Neural progenitor cell (in vitro differentiated cells): ENCODE measurements around the gene CNOT8. TPM values are rescaled to one million over a fixed set of nuclear protein-coding genes. Genes with fewer than 3 reads are reported as not detected.

Experiments used
- DNase-seq: peaks from one replicate; pipeline ENCODE4 v3.0.0-alpha.2; 2016; ENCODE audit warnings: low spot score
- H2AFZ ChIP-seq: fragments of 200-600 bp; sonication (generic); replicated peaks from 2 replicates; pipeline ENCODE4 v1.6.1; 2016; ENCODE audit warnings: antibody characterized with exemption
- H3F3A ChIP-seq: fragments of 200-600 bp; sonication (generic); 2 replicates; pipeline ENCODE4 v1.6.1; 2016; ENCODE audit warnings: antibody characterized with exemption, low read depth
- H3K27ac ChIP-seq: fragments of 200-600 bp; sonication (generic); 2 replicates; pipeline ENCODE4 v1.5.1; 2016; ENCODE audit warnings: mild to moderate bottlenecking
- H3K27me3 ChIP-seq: fragments of 200-600 bp; sonication (generic); 2 replicates; pipeline ENCODE4 v1.6.1; 2016; ENCODE audit warnings: mild to moderate bottlenecking, moderate library complexity
- H3K36me3 ChIP-seq: fragments of 200-600 bp; sonication (generic); 2 replicates; pipeline ENCODE4 v1.5.1; 2016
- H3K4me1 ChIP-seq: fragments of 200-600 bp; sonication (generic); 2 replicates; pipeline ENCODE4 v1.6.1; 2016; ENCODE audit warnings: mixed run types
- H3K4me2 ChIP-seq: fragments of 200-600 bp; sonication (generic); 2 replicates; pipeline ENCODE4 v1.6.1; 2016
- H3K4me3 ChIP-seq: fragments of 200-600 bp; sonication (generic); 2 replicates; pipeline ENCODE4 v1.5.1; 2016
- H3K79me2 ChIP-seq: fragments of 200-600 bp; sonication (generic); 2 replicates; pipeline ENCODE4 v1.6.1; 2016; ENCODE audit warnings: low read depth
- H3K9ac ChIP-seq: fragments of 200-600 bp; sonication (generic); 2 replicates; pipeline ENCODE4 v1.6.1; 2016
- H3K9me3 ChIP-seq: fragments of 200-600 bp; sonication (generic); 2 replicates; pipeline ENCODE4 v1.5.1; 2016; ENCODE audit warnings: low read depth
- H4K20me1 ChIP-seq: fragments of 200-600 bp; sonication (generic); 2 replicates; pipeline ENCODE4 v1.6.1; 2016; ENCODE audit warnings: low read depth
- H3K27ac Mint-ChIP-seq: 3 replicates; pipeline ENCODE4 v1.8.0; 2021; ENCODE audit warnings: mixed read lengths
- H3K27me3 Mint-ChIP-seq: 2 replicates; pipeline ENCODE4 v1.8.0; 2022; ENCODE audit warnings: low read depth, mild to moderate bottlenecking, inconsistent platforms, moderate library complexity, mixed read lengths; ENCODE audit not compliant: insufficient read depth
- H3K36me3 Mint-ChIP-seq: 3 replicates; pipeline ENCODE4 v1.8.0; 2021; ENCODE audit warnings: mixed read lengths
- H3K4me1 Mint-ChIP-seq: 3 replicates; pipeline ENCODE4 v1.8.0; 2021; ENCODE audit warnings: mixed read lengths
- H3K4me3 Mint-ChIP-seq: 3 replicates; pipeline ENCODE4 v1.8.0; 2021; ENCODE audit warnings: mild to moderate bottlenecking, moderate library complexity, mixed read lengths
- H3K9me3 Mint-ChIP-seq: 3 replicates; pipeline ENCODE4 v1.8.0; 2020; ENCODE audit warnings: mixed read lengths
- EZH2 ChIP-seq: fragments of 200-600 bp; sonication (generic); IDR thresholded peaks from 2 replicates; pipeline ENCODE4 v1.6.1; 2017; ENCODE audit warnings: antibody characterized with exemption, mild to moderate bottlenecking, moderate library complexity
- EZH2phosphoT487 ChIP-seq: fragments of 200-600 bp; sonication (generic); IDR thresholded peaks from 2 replicates; pipeline ENCODE4 v1.6.1; 2017; ENCODE audit warnings: antibody characterized with exemption
- total RNA-seq: library from RNA; depleted of rRNA; stranded (reverse); fragments of >200 nt; gene quantifications from 2 replicates; pipeline ENCODE4 v1.2.3, GENCODE V29; 2015; ENCODE audit warnings: low replicate concordance
- TF ChIP-seq, protein P1 (sequence below): fragments of 200-600 bp; sonication (generic); IDR thresholded peaks from 2 replicates; pipeline ENCODE4 v1.5.1; 2017; ENCODE audit warnings: antibody characterized with exemption, mild to moderate bottlenecking

Gene CNOT8
- total RNA-seq, 1 donor from 2014 or later = 90.8 TPM

DNA sequence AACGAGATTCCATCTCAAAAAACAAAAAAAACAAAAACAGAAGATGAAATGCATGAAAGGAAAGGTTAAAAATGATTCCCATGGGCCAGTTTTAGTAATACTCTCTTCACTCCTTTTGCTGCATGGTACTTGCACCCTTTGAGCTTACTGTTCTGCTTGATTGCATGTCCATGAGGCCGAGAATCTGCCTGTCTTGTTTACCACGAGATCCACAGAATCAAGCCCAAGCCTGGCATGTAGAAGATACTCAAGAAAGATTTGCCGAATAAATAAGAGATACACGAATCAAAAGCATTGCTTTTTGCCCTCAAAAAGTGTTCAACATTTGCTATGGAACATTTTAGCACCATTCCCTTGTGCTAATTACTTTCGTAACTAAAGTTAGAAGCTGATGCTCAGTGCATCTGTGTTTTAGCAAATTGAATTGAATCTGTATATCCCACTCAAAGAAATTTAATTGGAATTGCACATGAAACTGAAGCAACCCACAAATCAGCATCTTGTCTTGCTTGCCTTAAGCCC lies 9.1 kb upstream of the CNOT8 start:
- no peak for TF ChIP-seq EZH2
- no peak for TF ChIP-seq EZH2phosphoT487
- TF ChIP-seq, protein P1, sequence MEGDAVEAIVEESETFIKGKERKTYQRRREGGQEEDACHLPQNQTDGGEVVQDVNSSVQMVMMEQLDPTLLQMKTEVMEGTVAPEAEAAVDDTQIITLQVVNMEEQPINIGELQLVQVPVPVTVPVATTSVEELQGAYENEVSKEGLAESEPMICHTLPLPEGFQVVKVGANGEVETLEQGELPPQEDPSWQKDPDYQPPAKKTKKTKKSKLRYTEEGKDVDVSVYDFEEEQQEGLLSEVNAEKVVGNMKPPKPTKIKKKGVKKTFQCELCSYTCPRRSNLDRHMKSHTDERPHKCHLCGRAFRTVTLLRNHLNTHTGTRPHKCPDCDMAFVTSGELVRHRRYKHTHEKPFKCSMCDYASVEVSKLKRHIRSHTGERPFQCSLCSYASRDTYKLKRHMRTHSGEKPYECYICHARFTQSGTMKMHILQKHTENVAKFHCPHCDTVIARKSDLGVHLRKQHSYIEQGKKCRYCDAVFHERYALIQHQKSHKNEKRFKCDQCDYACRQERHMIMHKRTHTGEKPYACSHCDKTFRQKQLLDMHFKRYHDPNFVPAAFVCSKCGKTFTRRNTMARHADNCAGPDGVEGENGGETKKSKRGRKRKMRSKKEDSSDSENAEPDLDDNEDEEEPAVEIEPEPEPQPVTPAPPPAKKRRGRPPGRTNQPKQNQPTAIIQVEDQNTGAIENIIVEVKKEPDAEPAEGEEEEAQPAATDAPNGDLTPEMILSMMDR = no peak

DNA sequence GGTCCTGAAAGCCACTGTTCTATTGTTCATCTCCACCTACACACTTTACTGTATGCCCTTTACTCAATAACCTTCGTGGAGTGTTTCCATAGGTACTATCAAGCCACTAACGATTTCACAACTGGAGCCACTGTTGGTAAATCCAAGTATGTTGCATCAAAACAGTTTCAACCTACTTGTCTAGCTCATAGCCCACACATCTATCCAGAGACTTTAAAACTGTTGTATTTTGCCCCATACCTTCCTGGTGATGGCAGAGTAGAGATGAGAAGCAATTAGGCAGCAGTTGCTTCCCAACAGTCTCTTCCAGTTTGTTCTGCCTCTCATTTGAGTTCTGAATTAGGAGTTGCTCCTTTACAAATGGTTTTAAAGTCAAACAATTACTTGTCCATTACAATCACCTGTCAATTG lies 8.6 kb upstream of the CNOT8 start:
- no peaks in the 10 kb centered on the region for H3K9me3 Mint-ChIP-seq
- peaks cover 1% of the 10 kb centered on the region for H3K36me3 Mint-ChIP-seq
- Histone ChIP-seq H4K20me1 (no peaks in the 10 kb centered on the region), H3K4me3 (peak overlapping the region; percentile 47), H3K4me2 (peak overlapping the region; percentile 79), H3K4me1 (peaks cover 6% of the 10 kb centered on the region), H3F3A (peaks cover 18% of the 10 kb centered on the region), H3K36me3 (no peaks in the 10 kb centered on the region), H3K9me3 (no peaks in the 10 kb centered on the region), H2AFZ (peak overlapping the region; percentile 83), H3K79me2 (no peaks in the 10 kb centered on the region), H3K9ac (no peak overlapping the region), H3K27me3 (no peaks in the 10 kb centered on the region), H3K27ac (no peak overlapping the region)
- TF ChIP-seq EZH2phosphoT487 (no peak), EZH2 (no peak)
- TF ChIP-seq, protein P1 = no peak
- H3K4me1 Mint-ChIP-seq = peaks cover 25% of the 10 kb centered on the region
- H3K4me3 Mint-ChIP-seq = peak overlapping the region; percentile 90
- DNase-seq = no peak
- H3K27ac Mint-ChIP-seq = peak overlapping the region; percentile 98
- H3K27me3 Mint-ChIP-seq = peaks cover 2% of the 10 kb centered on the region

More for the DNA sequence above, 9.1 kb upstream of the CNOT8 start:
- Mint-ChIP-seq H3K4me1 (peaks cover 25% of the 10 kb centered on the region), H3K27ac (peak overlapping the region; percentile 98), H3K27me3 (peaks cover 2% of the 10 kb centered on the region), H3K9me3 (no peaks in the 10 kb centered on the region), H3K4me3 (peak overlapping the region; percentile 90), H3K36me3 (peaks cover 1% of the 10 kb centered on the region)
- Histone ChIP-seq H3K9ac (no peak overlapping the region), H4K20me1 (no peaks in the 10 kb centered on the region), H3K4me2 (peak overlapping the region; percentile 79), H3K4me3 (peak overlapping the region; percentile 47), H3K9me3 (no peaks in the 10 kb centered on the region), H3K79me2 (no peaks in the 10 kb centered on the region), H2AFZ (peak overlapping the region; percentile 83), H3K4me1 (peaks cover 6% of the 10 kb centered on the region), H3K36me3 (no peaks in the 10 kb centered on the region), H3K27me3 (no peaks in the 10 kb centered on the region), H3K27ac (no peak overlapping the region), H3F3A (peaks cover 18% of the 10 kb centered on the region)
- no peak for DNase-seq

DNA sequence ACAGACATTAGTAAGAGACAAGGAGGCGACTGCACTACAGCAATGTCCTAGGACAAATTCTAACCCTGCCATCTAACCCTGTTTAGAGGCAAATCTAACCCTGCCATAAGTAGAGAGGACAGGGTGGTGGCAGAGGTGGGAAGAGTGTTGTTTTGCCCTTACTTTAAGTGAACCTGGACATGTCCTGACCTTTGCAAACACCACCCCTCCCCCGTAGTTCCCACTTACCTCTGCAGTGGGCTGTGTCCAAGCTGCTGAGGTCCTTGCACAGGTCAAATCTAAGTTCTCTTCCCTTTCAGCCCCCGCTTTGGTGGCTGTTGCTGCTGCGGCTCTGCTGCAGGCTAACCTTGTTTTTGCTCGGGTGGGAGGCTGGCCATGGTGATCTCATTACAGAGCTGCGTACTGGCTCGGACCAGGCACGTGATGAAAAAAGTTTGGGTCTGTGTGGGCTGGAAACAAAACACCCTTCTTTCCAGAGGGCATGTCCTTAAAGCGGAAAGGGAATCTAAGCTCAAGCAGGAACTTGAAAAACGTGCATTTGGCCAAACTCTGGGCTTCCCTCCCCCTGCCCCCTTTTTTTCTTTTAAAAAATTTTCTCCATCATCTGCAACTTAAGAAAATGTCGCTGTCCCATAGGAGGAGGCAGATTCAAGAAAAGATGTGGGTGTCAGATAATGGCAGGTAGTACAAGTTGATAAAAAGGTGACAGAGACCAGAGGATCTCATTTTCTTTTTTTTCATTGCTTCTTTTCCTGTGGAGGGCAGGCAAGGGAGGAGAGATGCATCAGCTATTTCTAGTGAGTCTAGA lies 8.0 kb upstream of the CNOT8 start, which contains the start of gene FAXDC2:
FAXDC2 (minus strand) TSS at position 349 of the 808 bp plus-strand sequence. CDS start 12,425 bp downstream, outside the sequence.
- Histone ChIP-seq H3K79me2 (no peaks in the 10 kb centered on the region), H3K9ac (no peak within 1 kb of the TSS), H3K4me3 (peak within 1 kb of the TSS; percentile 47), H3K9me3 (no peaks in the 10 kb centered on the region), H3K27me3 (no peaks in the 10 kb centered on the region), H3K27ac (no peak within 1 kb of the TSS), H4K20me1 (no peaks in the 10 kb centered on the region), H3F3A (peaks cover 18% of the 10 kb centered on the region), H2AFZ (peak within 1 kb of the TSS; percentile 83), H3K36me3 (no peaks in the 10 kb centered on the region), H3K4me2 (peak within 1 kb of the TSS; percentile 79), H3K4me1 (peaks cover 6% of the 10 kb centered on the region)
- Mint-ChIP-seq H3K36me3 (peaks cover 1% of the 10 kb centered on the region), H3K4me1 (peaks cover 25% of the 10 kb centered on the region), H3K9me3 (no peaks in the 10 kb centered on the region), H3K27ac (peak within 1 kb of the TSS; percentile 98), H3K4me3 (peak within 1 kb of the TSS; percentile 90), H3K27me3 (peaks cover 2% of the 10 kb centered on the region)
- peak; percentile 75 for DNase-seq
- TF ChIP-seq EZH2 (no peak), EZH2phosphoT487 (no peak)
- TF ChIP-seq, protein P1 = no peak
